GOT3 (cell line): ENCODE results near the gene LDLRAD2.
A peak's percentile ranks its signal among the peaks of the same experiment; 100 is the strongest.

Experiments
- DNase-seq: peaks from one replicate; lab custom pipeline; 2025; ENCODE audit warnings: mixed read lengths; lab: John Stamatoyannopoulos, UW

The LDLRAD2 gene

DNA sequence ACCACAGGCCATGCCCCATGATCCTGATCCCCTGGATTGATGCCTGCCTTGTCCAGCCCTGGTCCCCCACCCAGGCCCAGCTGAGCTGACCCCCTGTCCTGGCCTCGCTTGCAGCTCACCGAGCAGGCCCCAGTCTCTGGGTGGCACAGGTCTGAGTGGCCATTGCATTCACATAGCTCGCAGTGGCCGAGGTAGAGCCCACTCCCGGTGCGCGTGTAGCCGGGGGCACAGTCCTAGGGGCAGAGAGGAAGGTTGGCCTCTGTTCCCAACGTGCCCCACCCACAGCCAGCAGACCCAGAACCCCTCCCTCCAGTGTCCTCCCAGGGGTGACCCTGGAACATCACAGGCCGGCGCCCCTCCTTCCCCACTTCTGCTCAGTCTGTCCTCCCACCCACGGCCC is 51.9 kb downstream of the LDLRAD2 start:
- DNase-seq, result no peak

DNA sequence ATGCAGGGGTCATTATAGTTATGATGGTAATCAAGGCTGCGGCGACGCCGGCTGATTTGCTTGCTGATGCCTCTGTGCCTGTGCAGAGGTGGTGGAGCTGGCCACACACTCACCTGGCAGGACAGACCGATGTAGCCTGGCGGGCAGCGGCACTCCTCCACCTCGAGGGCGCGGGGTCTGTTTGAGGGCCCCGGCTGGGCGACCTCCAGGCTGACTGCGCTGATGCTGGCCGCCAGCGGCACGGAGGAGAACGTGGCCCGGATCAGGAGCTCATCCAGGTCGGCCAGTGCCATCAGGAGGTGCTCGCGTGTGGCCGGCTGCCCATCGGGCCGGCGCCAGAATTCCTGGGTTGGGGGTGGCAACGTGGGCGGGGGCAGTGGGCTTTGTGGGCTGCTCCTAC is 52.7 kb downstream of the LDLRAD2 start:
- DNase-seq, result no peak

DNA sequence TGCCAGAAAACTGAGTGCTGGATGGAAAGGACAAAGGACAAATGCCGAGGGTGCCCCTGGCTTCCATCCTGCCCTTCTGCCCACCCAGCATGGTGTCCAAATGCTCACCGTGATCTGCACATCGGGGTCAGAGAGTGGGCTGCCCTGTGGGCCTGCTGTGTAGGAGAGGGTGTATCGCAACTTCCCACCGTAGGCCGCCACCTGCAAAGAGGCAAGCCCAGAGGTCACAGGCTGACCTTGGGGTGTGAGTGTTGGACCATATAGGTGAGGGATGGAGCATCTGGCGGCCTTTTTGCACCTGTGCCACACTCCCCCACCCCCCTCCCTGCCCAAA is 53.5 kb downstream of the LDLRAD2 start:
- no peak for DNase-seq

DNA sequence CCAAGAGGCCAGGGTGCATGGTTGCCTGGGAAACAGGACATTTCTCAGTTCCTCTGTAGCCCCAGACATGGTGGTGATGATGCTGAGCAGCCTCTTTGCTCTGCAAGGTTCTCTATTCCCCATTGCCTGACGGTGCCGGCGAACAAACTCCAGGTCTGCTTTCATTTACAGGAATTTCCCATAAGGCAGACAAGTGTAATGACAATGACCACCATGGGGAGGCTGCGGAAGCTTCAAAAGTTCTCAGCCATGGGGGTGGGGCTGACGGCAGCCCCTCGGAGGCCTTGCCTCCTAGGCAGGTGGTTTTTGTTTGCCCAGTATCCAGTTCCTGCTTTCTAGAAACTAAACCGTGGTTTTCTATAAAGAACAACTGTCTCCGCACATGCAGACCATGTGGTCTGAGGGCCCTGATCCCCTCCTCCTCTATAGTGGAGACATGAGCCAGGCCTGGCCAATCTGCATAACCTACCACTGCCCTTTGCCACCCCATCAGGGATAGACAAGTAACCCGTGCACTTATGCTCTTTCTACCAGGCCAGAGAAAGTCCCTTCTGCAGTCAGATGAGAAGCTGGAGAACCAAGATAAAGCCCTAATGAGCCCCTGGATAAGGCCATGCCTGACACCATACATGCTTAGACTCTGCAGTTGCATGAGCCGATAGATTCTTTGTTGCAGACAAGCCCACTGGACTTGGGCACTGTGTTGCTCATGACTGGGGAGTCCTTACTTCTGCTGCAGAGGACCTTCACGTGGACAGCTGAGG is 54.1 kb downstream of the LDLRAD2 start:
- no peak for DNase-seq

DNA sequence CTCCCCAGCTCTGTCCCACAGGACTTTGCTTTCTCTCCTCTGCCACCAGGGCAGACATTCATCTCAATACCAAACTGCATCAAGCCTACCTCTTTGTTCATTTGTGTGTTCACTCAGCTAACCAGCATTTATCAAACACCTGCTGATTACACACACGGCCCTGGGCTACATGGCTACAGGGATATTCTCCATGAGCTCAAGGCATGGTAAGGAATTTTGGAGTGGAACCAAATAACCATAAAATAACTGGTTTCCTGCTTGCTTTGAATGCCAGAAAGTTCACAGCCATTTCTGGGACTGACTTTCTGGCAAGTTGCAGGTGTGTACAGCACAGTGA is 54.6 kb downstream of the LDLRAD2 start:
- no peak for DNase-seq

DNA sequence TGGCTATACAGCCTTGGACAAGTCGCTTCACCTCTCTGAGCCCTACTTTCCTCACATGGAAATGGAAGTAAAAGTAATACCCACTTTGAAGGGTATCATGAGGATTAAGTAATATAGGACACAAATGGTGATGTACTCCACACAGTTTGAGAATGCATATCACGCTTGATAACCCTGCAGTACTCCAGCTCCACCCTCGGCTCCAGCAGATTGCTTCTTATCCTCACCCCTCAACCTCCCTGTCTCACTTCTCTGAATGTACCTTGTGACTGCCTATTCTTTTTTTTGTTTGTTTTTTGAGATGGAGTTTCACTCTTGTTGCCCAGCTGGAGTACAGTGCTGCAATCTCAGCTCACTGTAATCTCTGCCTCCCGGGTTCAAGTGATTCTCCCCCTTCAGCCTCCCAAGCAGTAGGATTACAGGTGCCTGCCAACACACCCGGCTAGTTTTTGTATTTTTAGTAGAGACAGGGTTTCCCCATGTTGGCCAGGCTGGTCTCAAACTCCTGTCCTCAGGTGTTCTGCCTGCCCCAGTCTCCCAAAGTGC is 55.5 kb downstream of the LDLRAD2 start:
- DNase-seq, result no peak

DNA sequence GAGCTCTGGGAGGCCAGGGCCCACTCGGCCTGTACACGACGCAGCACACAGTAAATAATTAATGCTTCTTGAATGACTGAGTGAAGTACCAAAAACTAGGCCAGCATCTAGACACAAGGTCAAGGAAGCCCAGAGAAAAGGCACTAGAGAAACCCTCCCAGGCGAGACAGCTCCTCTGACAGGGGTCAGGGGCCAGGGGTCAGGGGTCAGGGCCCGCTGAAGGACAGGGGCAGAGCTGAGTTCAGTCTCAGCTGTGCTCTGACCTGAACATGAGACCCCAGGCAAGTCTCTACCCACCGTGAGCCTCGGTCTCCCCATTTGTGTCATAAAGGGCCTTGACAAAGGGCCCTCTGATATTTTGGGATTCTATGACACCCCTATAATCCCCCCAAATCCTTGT is 56.4 kb downstream of the LDLRAD2 start:
- DNase-seq, result no peak

DNA sequence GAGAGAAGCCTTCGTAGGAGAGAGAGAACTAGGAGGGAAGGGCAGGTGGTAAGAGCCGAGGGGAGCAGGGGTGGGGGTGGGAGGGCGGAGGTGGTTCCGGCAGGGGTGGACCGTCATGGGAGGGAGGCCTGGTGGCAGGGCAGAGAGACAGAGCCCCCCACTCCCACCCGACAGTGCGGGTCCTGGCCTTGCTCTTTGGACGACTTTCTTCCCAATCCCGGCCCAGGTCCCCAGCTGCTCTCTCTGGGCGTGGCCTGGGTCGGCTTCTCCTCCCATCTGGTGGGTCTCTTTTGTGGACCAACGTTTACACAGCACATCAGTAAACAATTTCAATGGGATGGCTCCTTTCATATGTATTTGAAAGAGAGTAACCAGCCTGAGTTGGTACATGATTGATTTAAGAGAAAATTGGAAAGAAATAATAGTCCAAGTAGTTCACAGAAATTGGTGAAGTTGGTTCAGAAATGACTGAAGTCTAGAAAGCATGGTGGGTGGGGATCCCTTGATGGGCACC is 56.9 kb downstream of the LDLRAD2 start:
- DNase-seq, result no peak

DNA sequence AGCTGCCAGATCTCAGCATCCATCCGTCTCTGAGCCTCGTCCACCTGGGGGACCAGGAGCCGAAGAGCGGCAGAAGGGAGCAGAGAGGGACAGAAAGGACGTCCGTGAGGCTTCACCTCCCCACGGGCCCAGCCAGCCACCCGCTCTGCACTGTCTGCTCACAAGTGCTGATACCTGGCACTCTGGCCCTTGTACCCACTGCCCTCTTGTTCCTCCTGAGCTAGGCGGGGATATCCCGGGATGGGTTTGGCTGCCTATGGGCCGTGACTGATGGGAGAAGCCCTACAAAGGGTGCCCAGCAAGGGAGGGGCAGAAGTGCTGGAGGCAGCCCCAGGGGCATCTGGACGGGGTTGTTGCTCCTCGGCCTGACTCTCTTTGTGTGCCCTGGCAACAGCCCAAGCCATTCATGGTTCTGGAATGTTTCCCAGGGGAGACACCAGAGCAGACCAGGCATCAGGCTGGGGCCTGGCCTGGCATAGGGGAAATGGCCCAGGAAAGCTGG is 57.6 kb downstream of the LDLRAD2 start:
- DNase-seq, result peak; percentile 53

DNA sequence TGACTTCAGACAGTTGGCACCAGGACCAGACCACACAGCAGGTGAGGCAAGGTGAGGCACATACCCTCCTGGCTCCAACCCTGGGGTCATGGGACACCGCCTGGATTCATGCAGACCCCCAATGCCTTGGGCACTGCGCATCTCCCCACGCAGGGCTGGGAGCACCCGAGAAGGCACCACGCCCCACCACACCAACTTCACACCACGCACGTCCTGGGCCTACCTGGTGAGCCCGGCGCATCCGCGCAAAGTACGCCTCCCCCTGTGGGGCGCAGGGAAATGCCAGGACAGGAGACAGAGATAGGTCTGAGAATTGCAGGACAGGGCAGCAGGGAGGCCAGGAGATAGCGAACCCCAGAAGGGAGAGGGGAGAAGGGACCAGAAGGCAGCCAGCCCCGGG is 58.5 kb downstream of the LDLRAD2 start:
- DNase-seq, result no peak

DNA sequence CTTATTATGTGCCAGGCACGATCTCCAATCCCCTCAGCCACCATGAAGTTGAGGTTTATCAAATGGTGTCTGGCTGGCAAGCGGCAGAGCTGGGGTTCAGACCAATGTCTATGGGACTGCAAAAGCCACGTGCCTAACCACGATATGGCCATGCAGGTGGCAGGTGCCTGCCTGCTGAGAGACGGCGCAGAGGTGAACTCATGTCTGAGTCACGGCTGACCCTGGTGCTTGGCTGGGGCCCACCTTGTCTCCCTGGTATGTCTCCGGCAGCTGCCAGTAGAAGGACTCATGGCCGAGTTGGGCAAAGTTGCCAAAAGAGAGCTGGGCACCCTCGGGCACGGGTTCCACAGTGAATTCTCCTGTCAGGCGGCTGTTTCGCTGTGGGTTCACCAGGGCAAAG is 59.9 kb downstream of the LDLRAD2 start:
- no peak for DNase-seq

DNA sequence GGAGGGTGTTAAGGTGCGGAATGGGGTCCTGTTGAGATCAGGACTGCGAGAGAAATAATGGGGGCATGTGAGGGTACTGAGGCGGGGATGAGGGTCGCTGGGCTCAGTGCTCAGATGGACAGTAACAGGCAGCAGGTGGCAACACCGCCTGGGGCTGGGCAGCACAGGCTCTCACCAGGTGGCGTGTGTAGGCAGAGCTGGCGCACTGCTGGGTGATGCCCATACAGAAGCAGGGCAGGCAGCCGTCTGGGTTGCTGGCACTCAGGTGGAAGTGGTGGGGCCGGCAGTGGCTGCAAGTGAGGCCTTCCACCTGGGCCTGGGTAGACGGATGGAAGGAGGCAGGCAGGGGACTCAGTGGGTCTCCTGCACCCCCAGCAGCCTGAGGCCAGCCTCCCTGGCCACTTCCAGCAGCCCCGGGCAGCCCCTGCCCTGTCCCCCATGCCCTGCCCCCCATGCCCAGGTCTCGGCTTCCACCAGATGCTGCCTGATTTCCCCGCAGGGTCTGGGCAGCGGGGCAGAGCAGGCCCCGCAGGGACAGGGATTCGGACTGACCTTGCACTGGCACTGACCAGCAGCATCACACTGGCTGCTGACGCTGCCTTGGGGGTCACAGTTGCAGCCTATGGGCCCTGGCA is 60.5 kb downstream of the LDLRAD2 start:
- no peak for DNase-seq

DNA sequence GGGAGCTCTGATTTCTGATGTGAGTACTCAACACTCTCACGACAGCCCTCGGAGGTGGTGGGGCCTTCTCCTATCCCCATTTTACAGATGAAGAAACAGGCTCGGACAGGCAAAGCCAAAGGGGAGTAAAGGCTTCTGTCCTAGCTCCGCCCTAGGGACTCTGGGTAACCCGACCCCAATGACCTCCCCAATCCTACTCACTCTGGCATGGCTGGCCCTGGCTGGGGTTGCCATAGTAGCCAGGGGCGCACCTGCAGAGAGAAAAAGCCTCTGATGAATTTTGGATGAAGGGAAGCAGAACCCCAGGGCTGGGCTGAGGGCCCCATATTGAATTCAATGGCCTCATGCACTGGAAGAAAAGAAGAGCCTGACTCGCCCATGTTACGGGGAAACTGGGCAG is 61.1 kb downstream of the LDLRAD2 start:
- DNase-seq, result no peak

DNA sequence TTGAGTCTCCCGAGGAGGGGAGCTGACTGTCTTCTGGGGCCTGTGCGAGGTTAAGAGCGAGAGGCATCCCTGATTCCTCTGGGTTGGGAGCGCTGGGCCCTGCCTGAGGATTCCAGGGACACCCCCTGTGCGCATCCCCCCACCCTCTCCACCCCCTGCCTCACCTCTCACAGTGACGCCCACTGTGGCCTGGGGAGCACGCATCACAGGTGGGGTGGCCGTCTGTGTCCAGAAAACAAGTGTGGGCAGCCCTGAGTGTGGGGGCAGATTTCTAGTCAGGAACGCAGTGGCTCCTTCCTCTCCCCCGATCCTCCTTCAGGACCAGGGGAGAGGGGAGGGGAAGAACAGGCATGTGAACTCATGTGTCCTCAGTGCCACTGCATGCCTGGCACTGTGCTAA is 61.7 kb downstream of the LDLRAD2 start:
- no peak for DNase-seq

DNA sequence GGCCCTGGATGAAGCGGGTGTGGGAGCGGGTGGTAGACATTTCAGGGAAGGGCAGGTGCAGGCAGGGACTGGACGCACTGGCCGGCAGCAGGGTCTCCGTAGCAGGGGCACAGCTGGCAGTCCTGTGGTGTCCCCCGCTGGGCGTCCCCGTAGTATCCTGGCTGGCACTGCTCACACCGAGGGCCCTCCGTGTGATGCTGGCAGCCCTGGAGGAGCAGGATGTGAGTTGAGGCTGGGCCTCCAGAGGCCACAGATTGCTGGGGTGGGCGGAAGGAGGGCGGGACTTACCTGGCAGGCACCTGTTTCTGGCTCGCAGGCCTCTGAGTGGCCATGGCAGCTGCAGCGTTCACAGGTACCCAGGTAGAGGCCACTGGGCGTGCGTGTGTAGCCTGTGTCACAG is 62.3 kb downstream of the LDLRAD2 start:
- no peak for DNase-seq
